Neural cell (in vitro differentiated cells): ENCODE data around the gene CMAS. TPM values are rescaled to one million over a fixed set of nuclear protein-coding genes. Genes with fewer than 3 reads are reported as not detected.

ENCODE experiments used
- H2AFZ ChIP-seq: fragments of 200-600, 300-800 bp; sonication (generic), shearing (Covaris generic); 2 replicates; pipeline ENCODE4 v1.6.0; 2014; ENCODE audit warnings: low read depth, mild to moderate bottlenecking, antibody characterized with exemption, low read length, moderate library complexity
- H3F3A ChIP-seq: fragments of 200-600 bp; shearing (Covaris generic); 2 replicates; pipeline ENCODE4 v1.6.1; 2016; ENCODE audit warnings: mild to moderate bottlenecking, moderate library complexity, mixed read lengths, antibody characterized with exemption, low read length; ENCODE audit not compliant: insufficient read depth, poor library complexity, severe bottlenecking
- H3K27ac ChIP-seq: fragments of 200-600, 300-800 bp; sonication (generic), shearing (Covaris generic); 2 replicates; pipeline ENCODE4 v1.5.1; 2014; ENCODE audit warnings: mild to moderate bottlenecking, low read length, moderate library complexity
- H3K27me3 ChIP-seq: fragments of 300-800, 200-600 bp; sonication (generic), shearing (Covaris generic); 2 replicates; pipeline ENCODE4 v1.6.0; 2014; ENCODE audit warnings: mild to moderate bottlenecking, low read depth, low read length, moderate library complexity; ENCODE audit not compliant: insufficient read depth
- H3K36me3 ChIP-seq: fragments of 300-800, 200-600 bp; sonication (generic), shearing (Covaris generic); 2 replicates; pipeline ENCODE4 v1.5.1; 2014; ENCODE audit warnings: mild to moderate bottlenecking, antibody characterized with exemption, low read length, moderate library complexity; ENCODE audit not compliant: insufficient read depth
- H3K4me2 ChIP-seq: fragments of 300-800, 200-600 bp; sonication (generic), shearing (Covaris generic); 2 replicates; pipeline ENCODE4 v1.6.0; 2014; ENCODE audit warnings: mild to moderate bottlenecking, low read length
- H3K4me3 ChIP-seq: fragments of 300-800, 200-600 bp; sonication (generic), shearing (Covaris generic); 2 replicates; pipeline ENCODE4 v1.5.1; 2014; ENCODE audit warnings: mild to moderate bottlenecking, low read length, moderate library complexity
- H3K79me2 ChIP-seq: fragments of 200-600 bp; shearing (Covaris generic); replicated peaks from 2 replicates; pipeline ENCODE4 v1.6.0; 2014; ENCODE audit warnings: mild to moderate bottlenecking, low read length, moderate library complexity; ENCODE audit not compliant: insufficient read depth
- H3K9ac ChIP-seq: fragments of 300-800, 200-600 bp; sonication (generic), shearing (Covaris generic); 2 replicates; pipeline ENCODE4 v1.6.1; 2016; ENCODE audit warnings: mild to moderate bottlenecking, low read length, mixed read lengths
- H3K9me2 ChIP-seq: fragments of 200-600 bp; shearing (Covaris generic); 2 replicates; pipeline ENCODE4 v1.6.1; 2016; ENCODE audit warnings: mild to moderate bottlenecking, low read length, mixed read lengths; ENCODE audit not compliant: insufficient read depth
- H3K9me3 ChIP-seq: fragments of 200-600, 300-800 bp; sonication (generic), shearing (Covaris generic); 2 replicates; pipeline ENCODE4 v1.6.1; 2016; ENCODE audit warnings: mild to moderate bottlenecking, mixed run types, low read length, moderate library complexity, mixed read lengths
- H4K20me1 ChIP-seq: fragments of 200-600 bp; shearing (Covaris generic); 2 replicates; pipeline ENCODE4 v1.6.1; 2016; ENCODE audit warnings: mild to moderate bottlenecking, mixed run types; ENCODE audit not compliant: insufficient read depth
- EP300 ChIP-seq: fragments of 450-650 bp; conservative IDR thresholded peaks from 2 replicates; pipeline ENCODE4 v1.6.1; 2014; ENCODE audit warnings: antibody characterized with exemption, mild to moderate bottlenecking, moderate library complexity; ENCODE audit not compliant: poor library complexity, severe bottlenecking
- EZH2 ChIP-seq: fragments of 200-600, 300-800 bp; shearing (Covaris generic), sonication (generic); IDR thresholded peaks from 2 replicates; pipeline ENCODE4 v1.6.1; 2014; ENCODE audit warnings: antibody characterized with exemption, low read length, borderline replicate concordance, mild to moderate bottlenecking; ENCODE audit not compliant: insufficient read depth, poor library complexity, severe bottlenecking
- MXI1 ChIP-seq: fragments of 450-650 bp; conservative IDR thresholded peaks from 2 replicates; pipeline ENCODE4 v1.6.1; 2014; ENCODE audit warnings: antibody characterized with exemption, mild to moderate bottlenecking; ENCODE audit not compliant: poor library complexity, severe bottlenecking
- POLR2AphosphoS5 ChIP-seq: IDR thresholded peaks from 2 replicates; pipeline ENCODE4 v1.6.1; 2012
- RAD21 ChIP-seq: fragments of 450-650 bp; conservative IDR thresholded peaks from 2 replicates; pipeline ENCODE4 v1.6.1; 2014; ENCODE audit warnings: antibody characterized with exemption, mild to moderate bottlenecking, moderate library complexity
- SMC3 ChIP-seq: fragments of 450-650 bp; conservative IDR thresholded peaks from 2 replicates; pipeline ENCODE4 v1.6.1; 2014; ENCODE audit warnings: antibody characterized with exemption, mild to moderate bottlenecking, moderate library complexity; ENCODE audit not compliant: poor library complexity
- TAF1 ChIP-seq: IDR thresholded peaks from 2 replicates; pipeline ENCODE4 v1.6.1; 2012; ENCODE audit warnings: low read depth
- polyA plus RNA-seq: library from polyadenylated mRNA; depleted of rRNA; stranded (reverse); fragments of >200 nt; gene quantifications from 2 replicates; pipeline ENCODE4 v1.2.3, GENCODE V29; 2014
- TF ChIP-seq, protein P1 (sequence below): IDR thresholded peaks from 2 replicates; pipeline ENCODE4 v1.6.1; 2012; ENCODE audit warnings: borderline replicate concordance
- TF ChIP-seq, protein P2 (sequence below): fragments of 450-650 bp; IDR thresholded peaks from 2 replicates; pipeline ENCODE4 v1.5.1; 2014; ENCODE audit warnings: antibody characterized with exemption, mild to moderate bottlenecking, moderate library complexity; ENCODE audit not compliant: poor library complexity, severe bottlenecking

Gene CMAS
- polyA plus RNA-seq, 1 donor from 2014 or later: 85.2 TPM

DNA sequence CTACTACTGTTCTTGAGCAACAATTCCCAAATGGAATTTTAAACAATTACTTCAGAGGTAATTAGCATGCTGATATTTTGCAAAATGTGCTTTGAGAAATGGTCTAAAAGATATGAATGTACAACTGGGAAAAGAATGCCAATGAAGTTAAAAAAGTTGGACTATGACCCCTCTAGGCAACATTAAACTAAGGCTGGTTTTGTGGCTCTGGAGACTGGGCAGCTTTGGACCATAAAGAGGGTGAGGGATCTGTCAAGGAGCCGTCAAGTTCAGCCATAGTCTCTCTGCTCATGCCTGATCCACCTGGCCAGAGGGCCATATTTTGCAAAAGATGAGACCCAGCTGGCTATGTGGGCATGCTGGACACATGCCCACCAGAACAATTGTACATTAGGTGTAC, 38.8 kb downstream of the CMAS start:
- H3K79me2 ChIP-seq: no peaks in the 10 kb centered on the region
- no peak overlapping the region for H2AFZ ChIP-seq
- H3K9me2 ChIP-seq: no peaks in the 10 kb centered on the region
- TF ChIP-seq MXI1 (no peak), TAF1 (no peak), SMC3 (no peak), EZH2 (no peak), POLR2AphosphoS5 (no peak), EP300 (no peak), RAD21 (no peak)
- TF ChIP-seq, protein P1, sequence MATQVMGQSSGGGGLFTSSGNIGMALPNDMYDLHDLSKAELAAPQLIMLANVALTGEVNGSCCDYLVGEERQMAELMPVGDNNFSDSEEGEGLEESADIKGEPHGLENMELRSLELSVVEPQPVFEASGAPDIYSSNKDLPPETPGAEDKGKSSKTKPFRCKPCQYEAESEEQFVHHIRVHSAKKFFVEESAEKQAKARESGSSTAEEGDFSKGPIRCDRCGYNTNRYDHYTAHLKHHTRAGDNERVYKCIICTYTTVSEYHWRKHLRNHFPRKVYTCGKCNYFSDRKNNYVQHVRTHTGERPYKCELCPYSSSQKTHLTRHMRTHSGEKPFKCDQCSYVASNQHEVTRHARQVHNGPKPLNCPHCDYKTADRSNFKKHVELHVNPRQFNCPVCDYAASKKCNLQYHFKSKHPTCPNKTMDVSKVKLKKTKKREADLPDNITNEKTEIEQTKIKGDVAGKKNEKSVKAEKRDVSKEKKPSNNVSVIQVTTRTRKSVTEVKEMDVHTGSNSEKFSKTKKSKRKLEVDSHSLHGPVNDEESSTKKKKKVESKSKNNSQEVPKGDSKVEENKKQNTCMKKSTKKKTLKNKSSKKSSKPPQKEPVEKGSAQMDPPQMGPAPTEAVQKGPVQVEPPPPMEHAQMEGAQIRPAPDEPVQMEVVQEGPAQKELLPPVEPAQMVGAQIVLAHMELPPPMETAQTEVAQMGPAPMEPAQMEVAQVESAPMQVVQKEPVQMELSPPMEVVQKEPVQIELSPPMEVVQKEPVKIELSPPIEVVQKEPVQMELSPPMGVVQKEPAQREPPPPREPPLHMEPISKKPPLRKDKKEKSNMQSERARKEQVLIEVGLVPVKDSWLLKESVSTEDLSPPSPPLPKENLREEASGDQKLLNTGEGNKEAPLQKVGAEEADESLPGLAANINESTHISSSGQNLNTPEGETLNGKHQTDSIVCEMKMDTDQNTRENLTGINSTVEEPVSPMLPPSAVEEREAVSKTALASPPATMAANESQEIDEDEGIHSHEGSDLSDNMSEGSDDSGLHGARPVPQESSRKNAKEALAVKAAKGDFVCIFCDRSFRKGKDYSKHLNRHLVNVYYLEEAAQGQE: no peak
- TF ChIP-seq, protein P2, sequence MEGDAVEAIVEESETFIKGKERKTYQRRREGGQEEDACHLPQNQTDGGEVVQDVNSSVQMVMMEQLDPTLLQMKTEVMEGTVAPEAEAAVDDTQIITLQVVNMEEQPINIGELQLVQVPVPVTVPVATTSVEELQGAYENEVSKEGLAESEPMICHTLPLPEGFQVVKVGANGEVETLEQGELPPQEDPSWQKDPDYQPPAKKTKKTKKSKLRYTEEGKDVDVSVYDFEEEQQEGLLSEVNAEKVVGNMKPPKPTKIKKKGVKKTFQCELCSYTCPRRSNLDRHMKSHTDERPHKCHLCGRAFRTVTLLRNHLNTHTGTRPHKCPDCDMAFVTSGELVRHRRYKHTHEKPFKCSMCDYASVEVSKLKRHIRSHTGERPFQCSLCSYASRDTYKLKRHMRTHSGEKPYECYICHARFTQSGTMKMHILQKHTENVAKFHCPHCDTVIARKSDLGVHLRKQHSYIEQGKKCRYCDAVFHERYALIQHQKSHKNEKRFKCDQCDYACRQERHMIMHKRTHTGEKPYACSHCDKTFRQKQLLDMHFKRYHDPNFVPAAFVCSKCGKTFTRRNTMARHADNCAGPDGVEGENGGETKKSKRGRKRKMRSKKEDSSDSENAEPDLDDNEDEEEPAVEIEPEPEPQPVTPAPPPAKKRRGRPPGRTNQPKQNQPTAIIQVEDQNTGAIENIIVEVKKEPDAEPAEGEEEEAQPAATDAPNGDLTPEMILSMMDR: no peak
- no peak overlapping the region for H3K4me3 ChIP-seq
- no peak overlapping the region for H3K27ac ChIP-seq
- H3K9ac ChIP-seq: no peak overlapping the region
- H3F3A ChIP-seq: no peaks in the 10 kb centered on the region
- H3K9me3 ChIP-seq: no peaks in the 10 kb centered on the region
- H3K27me3 ChIP-seq: no peaks in the 10 kb centered on the region
- H3K4me2 ChIP-seq: no peak overlapping the region
- no peaks in the 10 kb centered on the region for H4K20me1 ChIP-seq
- H3K36me3 ChIP-seq: no peaks in the 10 kb centered on the region

DNA sequence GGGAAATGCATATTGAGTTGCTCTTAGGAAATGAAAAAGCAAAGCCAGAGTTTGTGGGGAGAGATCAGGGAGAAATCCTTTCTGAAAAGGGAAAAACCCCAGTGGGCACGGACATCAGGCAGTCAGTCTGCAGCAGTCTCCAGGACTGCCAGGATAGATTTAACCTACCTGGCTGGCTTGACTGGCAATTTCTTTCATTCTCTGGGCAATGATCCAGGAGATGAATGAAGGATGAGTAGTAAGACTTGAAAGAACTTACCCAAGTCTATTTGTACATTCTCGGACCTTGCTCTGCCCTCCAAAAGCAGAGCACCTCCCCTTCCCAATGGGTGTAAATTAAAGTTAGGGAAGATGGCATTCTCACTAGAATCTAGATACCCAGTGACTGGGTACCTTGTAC, 42.9 kb downstream of the CMAS start:
- Histone ChIP-seq H2AFZ (no peak overlapping the region), H3K4me3 (no peak overlapping the region), H3K27ac (no peak overlapping the region), H3K9ac (no peak overlapping the region), H3F3A (no peaks in the 10 kb centered on the region), H3K27me3 (no peaks in the 10 kb centered on the region), H3K9me3 (no peaks in the 10 kb centered on the region), H3K36me3 (no peaks in the 10 kb centered on the region), H3K4me2 (no peak overlapping the region), H3K9me2 (no peaks in the 10 kb centered on the region), H3K79me2 (no peaks in the 10 kb centered on the region), H4K20me1 (no peaks in the 10 kb centered on the region)
- TF ChIP-seq EP300 (no peak), TAF1 (no peak), MXI1 (no peak), SMC3 (no peak), POLR2AphosphoS5 (no peak), EZH2 (no peak), RAD21 (no peak)
- TF ChIP-seq, protein P2: no peak
- TF ChIP-seq, protein P1: no peak
